Measurements from ENCODE around the gene NEDD9. TPM values are rescaled to one million over a fixed set of nuclear protein-coding genes. Genes with fewer than 3 reads are reported as not detected.

Gene NEDD9
- total and polyA plus RNA-seq, 2 experiments from 2014 or later: 4.4 to 13.0 TPM

DNA sequence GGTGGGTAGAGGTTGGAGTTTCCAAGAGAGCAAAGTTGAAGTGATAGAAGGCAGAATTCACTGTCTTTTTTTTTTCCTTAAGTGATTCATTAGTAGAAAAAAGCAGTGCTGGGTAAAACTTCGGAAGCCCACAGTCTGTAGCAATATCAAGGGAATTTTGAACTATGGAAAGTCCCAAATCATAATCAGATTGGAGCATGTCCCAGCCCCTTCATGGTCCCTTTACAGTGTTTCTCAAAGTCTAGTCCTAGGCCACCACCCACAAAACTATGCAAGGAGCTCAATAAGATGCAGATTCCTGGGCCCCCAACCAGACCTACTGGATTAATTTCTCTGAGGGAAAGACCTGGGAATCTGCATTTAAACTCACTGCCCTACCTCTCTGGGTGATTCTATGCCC lies 22.6 kb downstream of the NEDD9 start (continued):
- TF ChIP-seq, protein P1, sequence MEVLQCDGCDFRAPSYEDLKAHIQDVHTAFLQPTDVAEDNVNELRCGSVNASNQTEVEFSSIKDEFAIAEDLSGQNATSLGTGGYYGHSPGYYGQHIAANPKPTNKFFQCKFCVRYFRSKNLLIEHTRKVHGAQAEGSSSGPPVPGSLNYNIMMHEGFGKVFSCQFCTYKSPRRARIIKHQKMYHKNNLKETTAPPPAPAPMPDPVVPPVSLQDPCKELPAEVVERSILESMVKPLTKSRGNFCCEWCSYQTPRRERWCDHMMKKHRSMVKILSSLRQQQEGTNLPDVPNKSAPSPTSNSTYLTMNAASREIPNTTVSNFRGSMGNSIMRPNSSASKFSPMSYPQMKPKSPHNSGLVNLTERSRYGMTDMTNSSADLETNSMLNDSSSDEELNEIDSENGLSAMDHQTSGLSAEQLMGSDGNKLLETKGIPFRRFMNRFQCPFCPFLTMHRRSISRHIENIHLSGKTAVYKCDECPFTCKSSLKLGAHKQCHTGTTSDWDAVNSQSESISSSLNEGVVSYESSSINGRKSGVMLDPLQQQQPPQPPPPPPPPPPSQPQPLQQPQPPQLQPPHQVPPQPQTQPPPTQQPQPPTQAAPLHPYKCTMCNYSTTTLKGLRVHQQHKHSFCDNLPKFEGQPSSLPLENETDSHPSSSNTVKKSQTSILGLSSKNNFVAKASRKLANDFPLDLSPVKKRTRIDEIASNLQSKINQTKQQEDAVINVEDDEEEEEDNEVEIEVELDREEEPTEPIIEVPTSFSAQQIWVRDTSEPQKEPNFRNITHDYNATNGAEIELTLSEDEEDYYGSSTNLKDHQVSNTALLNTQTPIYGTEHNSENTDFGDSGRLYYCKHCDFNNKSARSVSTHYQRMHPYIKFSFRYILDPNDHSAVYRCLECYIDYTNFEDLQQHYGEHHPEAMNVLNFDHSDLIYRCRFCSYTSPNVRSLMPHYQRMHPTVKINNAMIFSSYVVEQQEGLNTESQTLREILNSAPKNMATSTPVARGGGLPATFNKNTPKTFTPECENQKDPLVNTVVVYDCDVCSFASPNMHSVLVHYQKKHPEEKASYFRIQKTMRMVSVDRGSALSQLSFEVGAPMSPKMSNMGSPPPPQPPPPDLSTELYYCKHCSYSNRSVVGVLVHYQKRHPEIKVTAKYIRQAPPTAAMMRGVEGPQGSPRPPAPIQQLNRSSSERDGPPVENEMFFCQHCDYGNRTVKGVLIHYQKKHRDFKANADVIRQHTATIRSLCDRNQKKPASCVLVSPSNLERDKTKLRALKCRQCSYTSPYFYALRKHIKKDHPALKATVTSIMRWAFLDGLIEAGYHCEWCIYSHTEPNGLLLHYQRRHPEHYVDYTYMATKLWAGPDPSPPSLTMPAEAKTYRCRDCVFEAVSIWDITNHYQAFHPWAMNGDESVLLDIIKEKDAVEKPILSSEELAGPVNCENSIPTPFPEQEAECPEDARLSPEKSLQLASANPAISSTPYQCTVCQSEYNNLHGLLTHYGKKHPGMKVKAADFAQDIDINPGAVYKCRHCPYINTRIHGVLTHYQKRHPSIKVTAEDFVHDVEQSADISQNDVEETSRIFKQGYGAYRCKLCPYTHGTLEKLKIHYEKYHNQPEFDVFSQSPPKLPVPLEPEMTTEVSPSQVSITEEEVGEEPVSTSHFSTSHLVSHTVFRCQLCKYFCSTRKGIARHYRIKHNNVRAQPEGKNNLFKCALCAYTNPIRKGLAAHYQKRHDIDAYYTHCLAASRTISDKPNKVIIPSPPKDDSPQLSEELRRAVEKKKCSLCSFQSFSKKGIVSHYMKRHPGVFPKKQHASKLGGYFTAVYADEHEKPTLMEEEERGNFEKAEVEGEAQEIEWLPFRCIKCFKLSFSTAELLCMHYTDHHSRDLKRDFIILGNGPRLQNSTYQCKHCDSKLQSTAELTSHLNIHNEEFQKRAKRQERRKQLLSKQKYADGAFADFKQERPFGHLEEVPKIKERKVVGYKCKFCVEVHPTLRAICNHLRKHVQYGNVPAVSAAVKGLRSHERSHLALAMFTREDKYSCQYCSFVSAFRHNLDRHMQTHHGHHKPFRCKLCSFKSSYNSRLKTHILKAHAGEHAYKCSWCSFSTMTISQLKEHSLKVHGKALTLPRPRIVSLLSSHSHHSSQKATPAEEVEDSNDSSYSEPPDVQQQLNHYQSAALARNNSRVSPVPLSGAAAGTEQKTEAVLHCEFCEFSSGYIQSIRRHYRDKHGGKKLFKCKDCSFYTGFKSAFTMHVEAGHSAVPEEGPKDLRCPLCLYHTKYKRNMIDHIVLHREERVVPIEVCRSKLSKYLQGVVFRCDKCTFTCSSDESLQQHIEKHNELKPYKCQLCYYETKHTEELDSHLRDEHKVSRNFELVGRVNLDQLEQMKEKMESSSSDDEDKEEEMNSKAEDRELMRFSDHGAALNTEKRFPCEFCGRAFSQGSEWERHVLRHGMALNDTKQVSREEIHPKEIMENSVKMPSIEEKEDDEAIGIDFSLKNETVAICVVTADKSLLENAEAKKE (CRISPR knock-in tag; IDR thresholded peaks at IDR 0.05): no peak
- TF ChIP-seq CREB1 (CRISPR knock-in tag; IDR thresholded peaks at IDR 0.05; ENCODE audit: low read depth) (no peak), EZH2phosphoT487 (IDR thresholded peaks at IDR 0.05; ENCODE audit: unreplicated experiment) (no peak), POLR2AphosphoS5 (IDR thresholded peaks at IDR 0.05; ENCODE audit: low read depth) (no peak), NANOG (IDR thresholded peaks at IDR 0.05; ENCODE audit: borderline replicate concordance) (no peak)
- TF ChIP-seq, protein P2, sequence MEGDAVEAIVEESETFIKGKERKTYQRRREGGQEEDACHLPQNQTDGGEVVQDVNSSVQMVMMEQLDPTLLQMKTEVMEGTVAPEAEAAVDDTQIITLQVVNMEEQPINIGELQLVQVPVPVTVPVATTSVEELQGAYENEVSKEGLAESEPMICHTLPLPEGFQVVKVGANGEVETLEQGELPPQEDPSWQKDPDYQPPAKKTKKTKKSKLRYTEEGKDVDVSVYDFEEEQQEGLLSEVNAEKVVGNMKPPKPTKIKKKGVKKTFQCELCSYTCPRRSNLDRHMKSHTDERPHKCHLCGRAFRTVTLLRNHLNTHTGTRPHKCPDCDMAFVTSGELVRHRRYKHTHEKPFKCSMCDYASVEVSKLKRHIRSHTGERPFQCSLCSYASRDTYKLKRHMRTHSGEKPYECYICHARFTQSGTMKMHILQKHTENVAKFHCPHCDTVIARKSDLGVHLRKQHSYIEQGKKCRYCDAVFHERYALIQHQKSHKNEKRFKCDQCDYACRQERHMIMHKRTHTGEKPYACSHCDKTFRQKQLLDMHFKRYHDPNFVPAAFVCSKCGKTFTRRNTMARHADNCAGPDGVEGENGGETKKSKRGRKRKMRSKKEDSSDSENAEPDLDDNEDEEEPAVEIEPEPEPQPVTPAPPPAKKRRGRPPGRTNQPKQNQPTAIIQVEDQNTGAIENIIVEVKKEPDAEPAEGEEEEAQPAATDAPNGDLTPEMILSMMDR (conservative IDR thresholded peaks at IDR 0.05; ENCODE audit: low read depth in 2 of 2): no peak
- TF ChIP-seq, protein P3, sequence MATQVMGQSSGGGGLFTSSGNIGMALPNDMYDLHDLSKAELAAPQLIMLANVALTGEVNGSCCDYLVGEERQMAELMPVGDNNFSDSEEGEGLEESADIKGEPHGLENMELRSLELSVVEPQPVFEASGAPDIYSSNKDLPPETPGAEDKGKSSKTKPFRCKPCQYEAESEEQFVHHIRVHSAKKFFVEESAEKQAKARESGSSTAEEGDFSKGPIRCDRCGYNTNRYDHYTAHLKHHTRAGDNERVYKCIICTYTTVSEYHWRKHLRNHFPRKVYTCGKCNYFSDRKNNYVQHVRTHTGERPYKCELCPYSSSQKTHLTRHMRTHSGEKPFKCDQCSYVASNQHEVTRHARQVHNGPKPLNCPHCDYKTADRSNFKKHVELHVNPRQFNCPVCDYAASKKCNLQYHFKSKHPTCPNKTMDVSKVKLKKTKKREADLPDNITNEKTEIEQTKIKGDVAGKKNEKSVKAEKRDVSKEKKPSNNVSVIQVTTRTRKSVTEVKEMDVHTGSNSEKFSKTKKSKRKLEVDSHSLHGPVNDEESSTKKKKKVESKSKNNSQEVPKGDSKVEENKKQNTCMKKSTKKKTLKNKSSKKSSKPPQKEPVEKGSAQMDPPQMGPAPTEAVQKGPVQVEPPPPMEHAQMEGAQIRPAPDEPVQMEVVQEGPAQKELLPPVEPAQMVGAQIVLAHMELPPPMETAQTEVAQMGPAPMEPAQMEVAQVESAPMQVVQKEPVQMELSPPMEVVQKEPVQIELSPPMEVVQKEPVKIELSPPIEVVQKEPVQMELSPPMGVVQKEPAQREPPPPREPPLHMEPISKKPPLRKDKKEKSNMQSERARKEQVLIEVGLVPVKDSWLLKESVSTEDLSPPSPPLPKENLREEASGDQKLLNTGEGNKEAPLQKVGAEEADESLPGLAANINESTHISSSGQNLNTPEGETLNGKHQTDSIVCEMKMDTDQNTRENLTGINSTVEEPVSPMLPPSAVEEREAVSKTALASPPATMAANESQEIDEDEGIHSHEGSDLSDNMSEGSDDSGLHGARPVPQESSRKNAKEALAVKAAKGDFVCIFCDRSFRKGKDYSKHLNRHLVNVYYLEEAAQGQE (IDR thresholded peaks at IDR 0.05; ENCODE audit: unreplicated experiment): no peak

Data from GM23338 (cell line).